ENCODE results near the gene SERPINA10.

DNA sequence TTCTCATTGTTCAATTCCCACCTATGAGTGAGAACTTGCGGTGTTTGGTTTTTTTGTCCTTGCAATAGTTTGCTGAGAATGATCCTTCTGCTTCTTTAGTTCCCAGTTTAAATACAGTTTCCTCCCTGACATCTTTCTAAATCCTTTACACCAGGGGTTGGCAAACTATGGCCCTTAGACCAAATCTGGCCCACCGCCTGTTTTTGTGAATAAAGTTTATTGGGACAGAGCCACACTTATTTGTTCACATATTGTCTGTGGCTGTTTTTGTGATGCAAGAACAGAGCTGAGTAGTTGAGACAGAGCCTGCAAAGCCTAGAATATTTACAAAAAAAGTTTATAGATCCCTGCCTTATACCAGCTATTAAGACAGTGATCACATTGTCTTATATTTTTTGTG lies 53.7 kb downstream of the SERPINA10 start:
- TF ChIP-seq, protein P1, sequence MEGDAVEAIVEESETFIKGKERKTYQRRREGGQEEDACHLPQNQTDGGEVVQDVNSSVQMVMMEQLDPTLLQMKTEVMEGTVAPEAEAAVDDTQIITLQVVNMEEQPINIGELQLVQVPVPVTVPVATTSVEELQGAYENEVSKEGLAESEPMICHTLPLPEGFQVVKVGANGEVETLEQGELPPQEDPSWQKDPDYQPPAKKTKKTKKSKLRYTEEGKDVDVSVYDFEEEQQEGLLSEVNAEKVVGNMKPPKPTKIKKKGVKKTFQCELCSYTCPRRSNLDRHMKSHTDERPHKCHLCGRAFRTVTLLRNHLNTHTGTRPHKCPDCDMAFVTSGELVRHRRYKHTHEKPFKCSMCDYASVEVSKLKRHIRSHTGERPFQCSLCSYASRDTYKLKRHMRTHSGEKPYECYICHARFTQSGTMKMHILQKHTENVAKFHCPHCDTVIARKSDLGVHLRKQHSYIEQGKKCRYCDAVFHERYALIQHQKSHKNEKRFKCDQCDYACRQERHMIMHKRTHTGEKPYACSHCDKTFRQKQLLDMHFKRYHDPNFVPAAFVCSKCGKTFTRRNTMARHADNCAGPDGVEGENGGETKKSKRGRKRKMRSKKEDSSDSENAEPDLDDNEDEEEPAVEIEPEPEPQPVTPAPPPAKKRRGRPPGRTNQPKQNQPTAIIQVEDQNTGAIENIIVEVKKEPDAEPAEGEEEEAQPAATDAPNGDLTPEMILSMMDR (IDR thresholded peaks at IDR 0.05), result no peak
- TF ChIP-seq POLR2A (IDR thresholded peaks at IDR 0.05), result no peak

Data from thyroid gland (tissue), 4 donors.